ENCODE data around the gene SGPP1.
"Not testable (repeated sequence)": the region's sequence is repeated elsewhere in the genome, so short reads cannot be mapped to it uniquely, and the experiment has no call there.

The SGPP1 gene

GRCh38 chr14:63636094-63636635, 91.7 kb downstream of the SGPP1 start:
- not testable (repeated sequence) for DNase-seq (ENCODE audit: low read depth)

Data from activated T-helper 1 cell treated with Interleukin-2 at 50 U/mL for 16 hours (primary cell).